RWPE2 (cell line): Measurements from ENCODE around the gene CYP26B1.
A peak's percentile ranks its signal among the peaks of the same experiment; 100 is the strongest.

Experiments used
- ATAC-seq: fragments of 200-7000 bp; cut with Tn5 transposase; 3 replicates; pipeline ENCODE4 v1.9.1; 2021; ENCODE audit warnings: low read depth
- DNase-seq: peaks from one replicate; pipeline ENCODE4 v3.0.0-alpha.2; 2020; ENCODE audit warnings: low spot score
- H3K27ac ChIP-seq: fragments of 450-650 bp; 2 replicates; pipeline ENCODE4 v1.5.1; 2017; ENCODE audit warnings: mild to moderate bottlenecking; ENCODE audit not compliant: poor library complexity, severe bottlenecking
- H3K27me3 ChIP-seq: fragments of 250-450 bp; sonication (Bioruptor Pico); 2 replicates; pipeline ENCODE4 v1.5.1; 2021; ENCODE audit warnings: mild to moderate bottlenecking, moderate library complexity; ENCODE audit not compliant: insufficient read depth, poor library complexity, severe bottlenecking
- H3K36me3 ChIP-seq: fragments of 250-450 bp; sonication (Bioruptor Pico); 2 replicates; pipeline ENCODE4 v1.5.1; 2020; ENCODE audit warnings: low read depth, mild to moderate bottlenecking, moderate library complexity
- H3K4me1 ChIP-seq: fragments of 250-450 bp; sonication (Bioruptor Pico); 2 replicates; pipeline ENCODE4 v1.5.1; 2021; ENCODE audit warnings: mild to moderate bottlenecking, moderate library complexity; ENCODE audit not compliant: insufficient read depth, poor library complexity, severe bottlenecking
- H3K4me3 ChIP-seq: fragments of 250-450 bp; sonication (Bioruptor Pico); 2 replicates; pipeline ENCODE4 v1.5.1; 2021; ENCODE audit warnings: mild to moderate bottlenecking, moderate library complexity; ENCODE audit not compliant: severe bottlenecking
- H3K9me3 ChIP-seq: fragments of 250-450 bp; sonication (Bioruptor Pico); 2 replicates; pipeline ENCODE4 v1.5.1; 2021; ENCODE audit warnings: mild to moderate bottlenecking, moderate library complexity; ENCODE audit not compliant: severe bottlenecking
- CTCF ChIP-seq: fragments of 450-650 bp; IDR thresholded peaks from one replicate; pipeline ENCODE4 v1.5.1; 2017; ENCODE audit warnings: mild to moderate bottlenecking, moderate library complexity; ENCODE audit not compliant: poor library complexity, severe bottlenecking

CYP26B1 gene

GRCh38 chr2:72137498-72138010 lies 10.1 kb downstream of the CYP26B1 start:
- H3K36me3 ChIP-seq, result peaks cover 3% of the 10 kb centered on the region; the same call in 1 of the 2 replicates
- ATAC-seq (peak; percentile 74), DNase-seq (no peak)
- TF ChIP-seq CTCF, result peak; percentile 96
- no peaks in the 10 kb centered on the region for H3K27me3 ChIP-seq
- no peaks in the 10 kb centered on the region for H3K9me3 ChIP-seq
- H3K4me3 ChIP-seq, result no peak overlapping the region
- H3K4me1 ChIP-seq, result peaks cover 3% of the 10 kb centered on the region
- H3K27ac ChIP-seq, result peak overlapping the region; percentile 13

GRCh38 chr2:72136933-72137497 lies 10.6 kb downstream of the CYP26B1 start:
- no peaks in the 10 kb centered on the region for H3K9me3 ChIP-seq
- no peak overlapping the region for H3K27ac ChIP-seq
- H3K4me3 ChIP-seq, result no peak overlapping the region
- peaks cover 4% of the 10 kb centered on the region; the same call in 1 of the 2 replicates for H3K36me3 ChIP-seq
- H3K4me1 ChIP-seq, result peaks cover 3% of the 10 kb centered on the region
- no peaks in the 10 kb centered on the region for H3K27me3 ChIP-seq
- no peak for ATAC-seq
- no peak for DNase-seq
- TF ChIP-seq CTCF, result no peak

- Histone ChIP-seq H3K36me3 (peaks cover 4% of the 10 kb centered on the region; the same call in 1 of the 2 replicates), H3K4me3 (no peak overlapping the region), H3K27ac (no peak overlapping the region), H3K9me3 (no peaks in the 10 kb centered on the region), H3K4me1 (peaks cover 3% of the 10 kb centered on the region), H3K27me3 (no peaks in the 10 kb centered on the region)
- ATAC-seq (no peak), DNase-seq (peak; percentile 23)
- TF ChIP-seq CTCF, result no peak
These were observed 11.3 kb downstream of the CYP26B1 start for GRCh38 chr2:72136331-72136730.

GRCh38 chr2:72135921-72136320 lies 11.7 kb downstream of the CYP26B1 start:
- H3K4me1 ChIP-seq, result peaks cover 3% of the 10 kb centered on the region
- peak; percentile 18 for DNase-seq
- no peak for ATAC-seq
- no peak overlapping the region for H3K27ac ChIP-seq
- no peaks in the 10 kb centered on the region for H3K9me3 ChIP-seq
- no peak for TF ChIP-seq CTCF
- no peaks in the 10 kb centered on the region for H3K27me3 ChIP-seq
- H3K36me3 ChIP-seq, result peaks cover 4% of the 10 kb centered on the region; the same call in 1 of the 2 replicates
- no peak overlapping the region for H3K4me3 ChIP-seq
